Measurements from ENCODE around the gene ROBO1.

The ROBO1 gene

GRCh38 chr3:79005084-79005483, 762.7 kb downstream of the ROBO1 start:
- Mint-ChIP-seq H3K4me1 (no peaks in the 10 kb centered on the region), H3K27me3 (no peaks in the 10 kb centered on the region), H3K4me3 (no peak overlapping the region), H3K9me3 (peaks cover 11% of the 10 kb centered on the region), H3K27ac (ENCODE audit: low read depth) (no peak overlapping the region), H3K36me3 (ENCODE audit: insufficient read depth) (no peaks in the 10 kb centered on the region)
- DNase-seq (ENCODE audit: low spot score in 2 of 2) (no peak), ATAC-seq (replicated peaks; ENCODE audit: extremely low read depth, poor library complexity, severe bottlenecking) (no peak)

DNA sequence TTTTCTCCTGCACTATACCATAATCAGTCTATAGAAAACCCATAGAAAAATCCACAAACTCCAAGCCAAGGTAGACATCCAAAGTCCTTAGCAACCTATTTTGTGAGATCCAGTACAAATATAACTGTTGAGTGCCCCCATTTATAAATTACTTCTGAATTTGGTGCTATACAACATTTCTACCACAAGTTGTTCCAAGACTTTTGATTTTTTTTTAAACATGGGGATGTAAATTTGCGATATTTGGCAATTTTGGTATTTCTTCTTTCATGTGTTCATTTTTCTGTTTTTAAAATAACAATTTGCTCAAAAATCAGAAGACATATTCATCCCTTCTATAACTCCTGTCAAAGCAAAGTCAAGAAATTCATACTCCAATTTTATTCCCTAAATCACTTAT, 763.8 kb downstream of the ROBO1 start:
- H3K4me1 Mint-ChIP-seq: no peaks in the 10 kb centered on the region
- H3K27ac Mint-ChIP-seq (ENCODE audit: low read depth): no peak overlapping the region
- H3K4me3 Mint-ChIP-seq: no peak overlapping the region
- H3K27me3 Mint-ChIP-seq: no peaks in the 10 kb centered on the region
- DNase-seq (ENCODE audit: low spot score in 2 of 2) (no peak), ATAC-seq (replicated peaks; ENCODE audit: extremely low read depth, poor library complexity, severe bottlenecking) (no peak)
- H3K36me3 Mint-ChIP-seq (ENCODE audit: insufficient read depth): no peaks in the 10 kb centered on the region
- peaks cover 11% of the 10 kb centered on the region for H3K9me3 Mint-ChIP-seq

DNA sequence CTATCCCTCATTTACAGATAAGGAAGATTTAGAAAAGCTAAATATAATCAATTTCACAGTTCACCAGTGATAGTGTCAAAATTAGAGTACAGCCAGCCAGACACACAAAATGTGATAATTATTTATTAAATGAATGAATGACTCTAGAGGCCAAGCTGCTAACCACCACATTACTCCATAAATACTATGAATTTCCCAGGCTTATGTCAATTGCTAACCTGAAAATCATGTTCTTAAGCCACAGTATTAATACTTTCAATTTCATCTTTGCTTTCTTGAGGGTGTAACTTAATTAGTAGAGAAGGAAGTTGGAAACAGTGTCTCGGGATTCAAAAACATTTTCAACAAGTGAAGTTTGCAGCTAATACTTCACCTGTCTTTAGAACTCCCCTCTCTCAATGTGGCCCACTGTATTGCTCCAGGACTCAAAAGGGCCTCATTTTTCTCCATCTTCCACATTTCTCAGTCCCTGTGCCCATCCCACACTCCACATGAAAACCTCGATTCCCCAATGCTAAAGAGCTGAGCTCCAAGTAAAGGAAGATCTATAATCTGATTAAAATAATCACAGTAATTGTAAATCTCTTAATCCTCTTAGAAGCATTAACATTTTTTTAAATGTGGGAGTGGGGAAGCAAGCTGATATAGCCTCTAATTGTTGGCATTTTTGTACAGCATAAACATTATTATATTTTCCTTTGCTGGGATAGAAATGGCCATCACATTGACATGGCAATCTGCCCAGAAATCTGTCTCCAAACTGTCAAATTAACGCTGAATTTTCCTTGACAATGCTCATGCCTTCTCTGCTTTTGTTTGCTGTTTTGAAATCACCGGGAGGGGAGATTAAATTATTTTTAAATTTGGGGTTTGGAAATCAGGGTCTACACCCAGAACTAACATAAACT, 765.1 kb downstream of the ROBO1 start:
- no peaks in the 10 kb centered on the region for H3K36me3 Mint-ChIP-seq (ENCODE audit: insufficient read depth)
- H3K27me3 Mint-ChIP-seq: no peaks in the 10 kb centered on the region
- H3K4me3 Mint-ChIP-seq: no peak overlapping the region
- H3K9me3 Mint-ChIP-seq: peaks cover 18% of the 10 kb centered on the region
- ATAC-seq (replicated peaks; ENCODE audit: extremely low read depth, poor library complexity, severe bottlenecking) (no peak), DNase-seq (ENCODE audit: low spot score in 2 of 2) (no peak)
- H3K4me1 Mint-ChIP-seq: no peaks in the 10 kb centered on the region
- no peak overlapping the region for H3K27ac Mint-ChIP-seq (ENCODE audit: low read depth)

GRCh38 chr3:79001255-79001654, 766.5 kb downstream of the ROBO1 start:
- H3K27ac Mint-ChIP-seq (ENCODE audit: low read depth): no peak overlapping the region
- no peak for DNase-seq (ENCODE audit: low spot score in 2 of 2)
- no peaks in the 10 kb centered on the region for H3K4me1 Mint-ChIP-seq
- no peak overlapping the region for H3K4me3 Mint-ChIP-seq
- no peaks in the 10 kb centered on the region for H3K36me3 Mint-ChIP-seq (ENCODE audit: insufficient read depth)
- ATAC-seq (replicated peaks; ENCODE audit: extremely low read depth, poor library complexity, severe bottlenecking): no peak
- H3K27me3 Mint-ChIP-seq: no peaks in the 10 kb centered on the region
- peaks cover 29% of the 10 kb centered on the region for H3K9me3 Mint-ChIP-seq

DNA sequence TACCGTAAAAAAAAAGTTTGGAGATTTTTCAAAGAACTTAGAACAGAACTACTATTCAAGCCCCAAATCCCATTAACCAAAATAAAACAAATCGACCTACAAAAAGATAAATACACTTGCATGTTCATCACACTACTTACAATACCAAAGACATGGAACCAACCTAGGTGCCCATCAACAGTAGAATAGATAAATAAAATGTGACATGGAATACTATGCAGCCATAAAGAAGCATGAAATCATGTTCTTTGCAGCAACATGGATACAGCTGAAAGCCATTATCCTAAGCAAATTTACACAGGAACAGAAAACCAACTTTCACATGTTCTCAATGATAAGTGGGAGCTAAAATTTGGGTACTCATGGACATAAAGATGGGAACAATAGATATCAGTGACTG, 768.7 kb downstream of the ROBO1 start:
- no peaks in the 10 kb centered on the region for H3K27me3 Mint-ChIP-seq
- H3K27ac Mint-ChIP-seq (ENCODE audit: low read depth): no peak overlapping the region
- no peak overlapping the region for H3K4me3 Mint-ChIP-seq
- no peaks in the 10 kb centered on the region for H3K36me3 Mint-ChIP-seq (ENCODE audit: insufficient read depth)
- ATAC-seq (replicated peaks; ENCODE audit: extremely low read depth, poor library complexity, severe bottlenecking) (no peak), DNase-seq (ENCODE audit: low spot score in 2 of 2) (no peak)
- H3K4me1 Mint-ChIP-seq: no peaks in the 10 kb centered on the region
- peaks cover 33% of the 10 kb centered on the region for H3K9me3 Mint-ChIP-seq

DNA sequence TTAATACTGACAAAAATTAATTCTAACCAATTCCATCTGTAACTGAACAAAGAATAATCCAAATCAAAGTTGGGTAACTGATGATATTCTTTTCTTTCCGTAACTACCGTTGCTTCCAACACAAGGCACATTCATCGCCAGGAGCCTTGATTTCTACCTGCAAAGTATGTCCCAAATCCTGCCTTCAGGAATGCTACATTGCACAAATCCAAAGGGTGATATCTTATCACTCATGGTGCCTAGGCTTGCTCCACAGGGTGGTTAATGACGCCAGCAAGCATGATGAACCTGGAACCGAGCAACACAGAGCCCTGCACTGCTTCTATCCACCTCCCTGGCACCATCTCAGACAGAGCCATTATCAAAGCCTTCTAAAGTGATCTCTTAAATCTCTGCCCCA, 772.7 kb downstream of the ROBO1 start:
- H3K27me3 Mint-ChIP-seq: no peaks in the 10 kb centered on the region
- H3K4me1 Mint-ChIP-seq: no peaks in the 10 kb centered on the region
- no peak overlapping the region for H3K27ac Mint-ChIP-seq (ENCODE audit: low read depth)
- H3K4me3 Mint-ChIP-seq: no peak overlapping the region
- ATAC-seq (replicated peaks; ENCODE audit: extremely low read depth, poor library complexity, severe bottlenecking) (no peak), DNase-seq (ENCODE audit: low spot score in 2 of 2) (no peak)
- H3K36me3 Mint-ChIP-seq (ENCODE audit: insufficient read depth): no peaks in the 10 kb centered on the region
- peaks cover 28% of the 10 kb centered on the region for H3K9me3 Mint-ChIP-seq

DNA sequence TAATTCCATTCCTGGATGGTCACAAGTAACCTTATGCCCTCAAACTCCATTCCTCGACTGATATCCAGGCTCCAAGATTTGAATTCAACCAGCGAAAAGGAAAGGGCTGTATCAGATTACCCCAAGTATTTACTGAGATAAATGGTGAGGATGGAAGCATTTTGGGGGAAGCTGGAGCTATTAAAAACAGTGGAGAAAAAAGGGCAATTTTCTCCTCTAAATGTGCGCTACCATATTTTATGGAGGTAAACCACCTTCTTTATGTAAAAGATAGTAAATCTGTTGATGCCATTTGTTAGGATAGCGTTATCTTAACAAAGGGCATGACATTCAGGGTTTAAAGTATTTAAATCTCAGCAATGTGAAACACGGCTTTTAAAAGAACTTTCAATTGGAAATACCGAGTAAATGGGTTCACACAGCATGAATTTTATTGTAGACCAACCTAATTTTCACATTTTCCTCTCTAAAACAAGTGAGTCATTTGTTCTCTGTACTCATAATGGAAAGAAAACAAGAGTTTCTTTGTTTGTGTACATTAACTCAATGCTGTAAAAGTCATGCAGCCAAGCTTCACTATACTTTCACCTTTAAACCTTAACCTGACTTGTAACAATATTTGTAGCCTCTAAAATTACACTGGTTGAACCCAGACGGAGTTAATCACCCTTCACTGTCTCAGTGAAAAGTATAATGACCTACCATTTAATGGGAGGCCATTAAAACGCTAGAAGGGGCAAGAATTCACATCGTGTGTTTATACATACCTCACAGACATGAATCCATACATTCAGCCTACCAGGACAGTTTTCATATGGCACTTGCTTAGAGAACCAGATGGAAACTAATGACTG, 773.4 kb downstream of the ROBO1 start:
- H3K4me3 Mint-ChIP-seq: no peak overlapping the region
- H3K4me1 Mint-ChIP-seq: no peaks in the 10 kb centered on the region
- no peak overlapping the region for H3K27ac Mint-ChIP-seq (ENCODE audit: low read depth)
- DNase-seq (ENCODE audit: low spot score in 2 of 2) (no peak), ATAC-seq (replicated peaks; ENCODE audit: extremely low read depth, poor library complexity, severe bottlenecking) (no peak)
- H3K36me3 Mint-ChIP-seq (ENCODE audit: insufficient read depth): no peaks in the 10 kb centered on the region
- H3K27me3 Mint-ChIP-seq: no peaks in the 10 kb centered on the region
- H3K9me3 Mint-ChIP-seq: peaks cover 28% of the 10 kb centered on the region

DNA sequence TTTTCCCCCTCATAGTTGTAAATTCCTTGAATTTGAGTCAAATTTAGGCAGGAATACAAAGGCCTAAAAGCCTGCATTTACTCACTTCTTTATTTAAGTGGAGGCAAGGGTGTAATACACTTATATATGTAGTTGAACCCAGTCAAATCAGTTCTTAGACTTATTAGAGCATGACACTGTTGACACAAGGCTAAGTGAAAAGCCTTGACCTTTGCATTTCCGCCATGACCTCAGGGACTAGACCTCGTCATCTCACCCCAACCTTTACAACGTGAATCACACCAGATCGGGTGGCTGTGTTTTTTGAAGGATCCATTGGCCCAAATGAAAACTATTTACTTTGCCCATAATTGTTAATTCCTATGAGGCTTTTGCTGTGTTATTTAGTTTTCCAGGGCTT, 774.4 kb downstream of the ROBO1 start:
- Mint-ChIP-seq H3K36me3 (ENCODE audit: insufficient read depth) (no peaks in the 10 kb centered on the region), H3K4me1 (no peaks in the 10 kb centered on the region), H3K4me3 (no peak overlapping the region), H3K27me3 (no peaks in the 10 kb centered on the region), H3K9me3 (peaks cover 23% of the 10 kb centered on the region), H3K27ac (ENCODE audit: low read depth) (no peak overlapping the region)
- no peak for ATAC-seq (replicated peaks; ENCODE audit: extremely low read depth, poor library complexity, severe bottlenecking)
- no peak for DNase-seq (ENCODE audit: low spot score in 2 of 2)

- Mint-ChIP-seq H3K9me3 (peaks cover 21% of the 10 kb centered on the region), H3K4me3 (no peak overlapping the region), H3K27ac (ENCODE audit: low read depth) (no peak overlapping the region), H3K4me1 (no peaks in the 10 kb centered on the region), H3K27me3 (no peaks in the 10 kb centered on the region), H3K36me3 (ENCODE audit: insufficient read depth) (no peaks in the 10 kb centered on the region)
- ATAC-seq (replicated peaks; ENCODE audit: extremely low read depth, poor library complexity, severe bottlenecking) (no peak), DNase-seq (ENCODE audit: low spot score in 2 of 2) (no peak)
Measured at GRCh38 chr3:78992830-78993229, 775.0 kb downstream of the ROBO1 start.

- Mint-ChIP-seq H3K27ac (ENCODE audit: low read depth) (no peak overlapping the region), H3K36me3 (ENCODE audit: insufficient read depth) (no peaks in the 10 kb centered on the region), H3K9me3 (peaks cover 18% of the 10 kb centered on the region), H3K4me3 (no peak overlapping the region), H3K27me3 (no peaks in the 10 kb centered on the region), H3K4me1 (no peaks in the 10 kb centered on the region)
- DNase-seq (ENCODE audit: low spot score in 2 of 2) (no peak), ATAC-seq (replicated peaks; ENCODE audit: extremely low read depth, poor library complexity, severe bottlenecking) (no peak)
Measured at GRCh38 chr3:78992400-78992799, 775.4 kb downstream of the ROBO1 start.

- Mint-ChIP-seq H3K9me3 (peaks cover 19% of the 10 kb centered on the region), H3K4me3 (no peak overlapping the region), H3K27ac (ENCODE audit: low read depth) (no peak overlapping the region), H3K4me1 (no peaks in the 10 kb centered on the region), H3K36me3 (ENCODE audit: insufficient read depth) (no peaks in the 10 kb centered on the region), H3K27me3 (no peaks in the 10 kb centered on the region)
- DNase-seq (ENCODE audit: low spot score in 2 of 2) (no peak), ATAC-seq (replicated peaks; ENCODE audit: extremely low read depth, poor library complexity, severe bottlenecking) (no peak)
Measured at GRCh38 chr3:78991656-78992055, 776.1 kb downstream of the ROBO1 start.

- ATAC-seq (replicated peaks; ENCODE audit: extremely low read depth, poor library complexity, severe bottlenecking) (no peak), DNase-seq (ENCODE audit: low spot score in 2 of 2) (no peak)
- Mint-ChIP-seq H3K27ac (ENCODE audit: low read depth) (no peak overlapping the region), H3K4me3 (no peak overlapping the region), H3K4me1 (no peaks in the 10 kb centered on the region), H3K27me3 (no peaks in the 10 kb centered on the region), H3K36me3 (ENCODE audit: insufficient read depth) (no peaks in the 10 kb centered on the region), H3K9me3 (peaks cover 7% of the 10 kb centered on the region)
Measured at GRCh38 chr3:78990156-78990555, 777.6 kb downstream of the ROBO1 start.

GRCh38 chr3:78988324-78988723, 779.5 kb downstream of the ROBO1 start:
- Mint-ChIP-seq H3K36me3 (ENCODE audit: insufficient read depth) (no peaks in the 10 kb centered on the region), H3K27me3 (no peaks in the 10 kb centered on the region), H3K9me3 (peaks cover 5% of the 10 kb centered on the region), H3K4me3 (no peak overlapping the region), H3K4me1 (no peaks in the 10 kb centered on the region), H3K27ac (ENCODE audit: low read depth) (no peak overlapping the region)
- DNase-seq (ENCODE audit: low spot score in 2 of 2): no peak
- ATAC-seq (replicated peaks; ENCODE audit: extremely low read depth, poor library complexity, severe bottlenecking): no peak
